ENCODE measurements around the gene HIVEP2.

Gene HIVEP2

GRCh38 chr6:142726616-142727015 lies 218.4 kb downstream of the HIVEP2 start:
- DNase-seq: no peak

DNA sequence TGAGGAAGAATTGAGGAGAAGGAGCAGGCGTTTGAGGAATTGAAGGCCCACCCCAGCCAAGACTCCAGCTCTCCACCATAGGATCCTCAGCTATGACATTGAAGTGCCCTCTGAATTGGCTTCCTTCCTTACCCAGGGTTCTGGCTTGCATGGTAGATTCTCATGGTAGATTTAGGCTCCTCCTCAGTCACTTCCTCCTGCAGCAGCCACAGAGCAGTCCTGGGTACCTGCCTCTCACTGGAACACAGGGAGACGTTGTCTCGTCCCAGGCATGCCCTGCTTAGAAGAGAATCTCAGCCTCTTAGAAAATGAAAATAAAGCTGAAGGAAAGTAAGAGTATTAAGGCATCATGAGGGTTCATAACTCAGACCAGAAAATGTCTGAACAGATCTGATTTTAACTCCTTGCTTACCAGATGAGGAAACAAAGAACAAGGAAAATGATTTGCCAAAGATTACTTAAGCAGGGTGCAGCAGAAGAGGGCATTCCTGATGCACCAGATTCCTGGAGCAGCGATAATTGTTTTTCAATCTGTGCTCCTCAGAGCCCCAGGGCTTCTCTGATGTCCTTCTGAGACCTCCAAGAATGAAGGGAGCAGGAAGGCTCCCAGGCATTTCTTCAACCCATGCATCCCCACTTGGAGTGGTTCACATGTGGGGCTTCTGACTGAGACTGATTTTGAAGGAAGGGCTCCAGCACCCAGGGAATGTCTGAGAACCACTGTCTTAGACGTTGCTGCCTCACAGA lies 219.8 kb downstream of the HIVEP2 start:
- DNase-seq: no peak

- DNase-seq: no peak
Observed at GRCh38 chr6:142722841-142723240, 222.1 kb downstream of the HIVEP2 start.

- no peak for DNase-seq
Observed at GRCh38 chr6:142722012-142722411, 223.0 kb downstream of the HIVEP2 start.

DNA sequence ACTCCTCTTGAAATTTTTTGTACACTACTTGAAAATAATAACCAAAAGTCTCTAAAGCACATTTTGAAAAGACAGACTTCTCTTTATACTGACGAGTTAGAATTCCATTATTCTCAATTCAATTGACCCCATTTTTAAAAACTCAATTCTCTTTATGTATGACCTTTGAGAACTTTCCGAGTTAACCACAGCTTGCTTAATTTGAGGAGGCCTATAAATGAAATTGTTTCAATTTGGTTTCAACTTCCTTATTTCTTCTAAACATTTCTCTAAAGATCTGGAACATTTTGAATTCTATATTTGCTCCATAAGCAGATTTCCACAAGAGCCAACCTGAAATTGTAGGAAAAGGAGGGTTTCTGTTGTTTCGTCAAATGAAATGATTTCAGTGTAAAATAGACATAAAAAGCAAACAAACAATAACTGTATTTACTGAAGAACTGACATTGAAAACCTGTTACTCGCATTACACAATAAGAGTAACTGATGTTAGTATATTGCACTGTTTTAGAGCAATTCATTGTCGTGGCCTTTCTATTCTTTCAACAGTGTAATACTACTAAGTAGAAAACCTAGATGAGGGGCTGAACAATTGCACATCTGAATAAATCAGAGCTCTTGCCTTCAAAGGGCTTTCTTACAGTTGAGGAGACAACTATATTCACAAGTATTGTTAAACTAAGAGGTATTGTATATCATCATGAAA lies 223.6 kb downstream of the HIVEP2 start:
- DNase-seq: no peak

- no peak for DNase-seq
Observed at GRCh38 chr6:142718667-142719191, 226.2 kb downstream of the HIVEP2 start.

- no peak for DNase-seq
Observed at GRCh38 chr6:142716097-142716496, 228.9 kb downstream of the HIVEP2 start.

GRCh38 chr6:142714951-142715785 lies 229.8 kb downstream of the HIVEP2 start:
- no peak for DNase-seq

- DNase-seq: no peak
Observed at GRCh38 chr6:142713959-142714358, 231.0 kb downstream of the HIVEP2 start.

DNA sequence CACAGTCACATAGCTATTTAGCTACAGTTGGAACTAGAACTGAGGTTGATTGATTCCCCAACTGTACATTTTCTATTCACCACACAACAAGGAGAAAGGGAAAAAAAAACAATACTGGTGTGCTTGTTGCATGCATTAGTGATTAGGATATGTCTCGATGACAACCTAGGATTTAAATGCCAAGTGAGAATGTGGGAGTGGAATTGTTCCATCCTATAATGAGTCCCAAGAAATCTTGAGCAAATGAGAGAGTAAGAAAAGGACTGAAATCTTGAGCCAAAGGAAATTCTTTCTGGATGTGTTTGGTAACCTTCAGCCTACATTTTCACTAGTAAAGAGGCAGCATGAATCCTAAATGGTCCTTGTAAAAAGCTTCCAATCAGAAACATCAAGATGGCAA lies 232.7 kb downstream of the HIVEP2 start:
- no peak for DNase-seq

- DNase-seq: no peak
Observed at GRCh38 chr6:142708651-142709050, 236.3 kb downstream of the HIVEP2 start.

DNA sequence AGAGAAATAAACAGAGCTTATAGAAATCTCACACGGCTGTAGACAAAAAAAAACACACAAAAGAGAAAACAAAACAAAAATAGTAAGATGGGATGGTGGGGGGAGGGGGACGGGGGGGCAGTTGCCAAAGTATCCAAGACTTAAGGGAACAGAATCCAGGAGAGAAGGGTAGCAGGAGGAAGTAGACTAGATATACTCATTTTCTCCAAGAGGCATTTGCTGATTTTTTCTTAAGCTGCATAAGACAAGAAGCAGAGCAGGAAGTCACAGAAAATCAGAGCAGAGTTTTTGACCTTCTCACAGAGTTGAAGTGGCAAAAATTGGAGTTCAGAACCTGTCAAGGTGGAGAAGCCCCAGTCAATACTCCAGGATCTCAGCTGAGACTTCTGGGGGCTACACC lies 237.7 kb downstream of the HIVEP2 start:
- DNase-seq: no peak

- no peak for DNase-seq
Observed at GRCh38 chr6:142706210-142706609, 238.8 kb downstream of the HIVEP2 start.

GRCh38 chr6:142705054-142705453 lies 239.9 kb downstream of the HIVEP2 start:
- no peak for DNase-seq

- DNase-seq: no peak
Observed at GRCh38 chr6:142702501-142703460, 242.2 kb downstream of the HIVEP2 start.

All from NCI-H1105 treated with DMSO at 0.1 percent for 48 hours (cell line).